Cardiac muscle cell (in vitro differentiated cells and primary cell): ENCODE results near the gene NARS2. TPM values are rescaled to one million over a fixed set of nuclear protein-coding genes. Genes with fewer than 3 reads are reported as not detected.

ENCODE experiments used
- DNase-seq, 2 donors: peaks; one replicate each; pipeline versions ENCODE4 v3.0.0 to v3.0.0-alpha.2; 2010 to 2017; ENCODE audit warnings: low read depth in 1 of 2, low spot score in 1 of 2
- H3K27ac ChIP-seq: fragments of 200-600 bp; sonication (generic); 2 replicates; pipeline ENCODE4 v1.5.1; 2016
- H3K27me3 ChIP-seq: fragments of 200-600 bp; sonication (generic); 2 replicates; pipeline ENCODE4 v1.6.0; 2016; ENCODE audit warnings: control low read depth
- H3K36me3 ChIP-seq: fragments of 200-600 bp; sonication (generic); 2 replicates; pipeline ENCODE4 v1.5.1; 2016; ENCODE audit warnings: control low read depth
- H3K4me1 ChIP-seq: fragments of 200-600 bp; sonication (generic); 2 replicates; pipeline ENCODE4 v1.8.1; 2017; ENCODE audit warnings: low read depth, mild to moderate bottlenecking, mixed run types
- H3K4me3 ChIP-seq: fragments of 200-600 bp; sonication (generic); 2 replicates; pipeline ENCODE4 v1.5.1; 2016; ENCODE audit warnings: mild to moderate bottlenecking
- H3K9me3 ChIP-seq: fragments of 200-600 bp; sonication (generic); 2 replicates; pipeline ENCODE4 v1.5.1; 2017; ENCODE audit warnings: low read depth, mild to moderate bottlenecking, control low read depth
- CTCF ChIP-seq: IDR thresholded peaks from 2 replicates; pipeline ENCODE4 v1.5.1; 2012; ENCODE audit warnings: low read depth, mild to moderate bottlenecking, low read length
- polyA plus RNA-seq: library from polyadenylated mRNA; unstranded; fragments of >200 nt; fragmentation: Nextera tagmentation; extraction: Ambion mirVana; gene quantifications from 2 replicates; pipeline ENCODE4 v1.2.1, GENCODE V29; 2016
- total RNA-seq: library from RNA; depleted of rRNA; stranded (reverse); fragments of >200 nt; gene quantifications from 2 replicates; pipeline ENCODE4 v1.2.3, GENCODE V29; 2016

The NARS2 gene
- total and polyA plus RNA-seq, 2 experiments from 2014 or later: 27.2 to 40.5 TPM

DNA sequence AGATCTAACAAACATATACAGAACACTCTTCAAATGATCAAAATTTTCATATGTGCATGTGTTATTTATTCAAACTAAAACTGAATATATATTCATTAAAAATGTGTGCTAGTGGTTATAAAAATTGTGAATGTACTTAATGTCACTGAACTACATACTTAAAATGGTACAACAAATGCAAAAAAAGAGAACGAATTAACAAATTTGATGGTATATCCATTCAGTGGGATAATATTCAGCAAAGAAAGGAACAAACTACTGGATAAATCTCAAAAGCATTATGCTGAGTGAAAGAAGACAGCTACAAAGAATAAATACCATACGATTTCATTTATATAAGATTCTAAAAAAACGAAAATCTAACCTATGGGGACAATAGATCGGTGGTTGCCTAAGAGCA lies 64.1 kb downstream of the NARS2 start:
- H3K9me3 ChIP-seq: no peaks in the 10 kb centered on the region
- no peak overlapping the region for H3K27ac ChIP-seq
- H3K27me3 ChIP-seq: no peaks in the 10 kb centered on the region
- peaks cover 8% of the 10 kb centered on the region for H3K4me1 ChIP-seq
- TF ChIP-seq CTCF: no peak
- H3K4me3 ChIP-seq: no peak overlapping the region
- H3K36me3 ChIP-seq: no peaks in the 10 kb centered on the region
- DNase-seq: no peak

GRCh38 chr11:78510025-78510596 lies 64.6 kb downstream of the NARS2 start:
- no peak for DNase-seq
- Histone ChIP-seq H3K36me3 (no peaks in the 10 kb centered on the region), H3K27ac (no peak overlapping the region), H3K9me3 (no peaks in the 10 kb centered on the region), H3K4me3 (no peak overlapping the region), H3K27me3 (no peaks in the 10 kb centered on the region), H3K4me1 (peaks cover 9% of the 10 kb centered on the region)
- TF ChIP-seq CTCF: no peak

DNA sequence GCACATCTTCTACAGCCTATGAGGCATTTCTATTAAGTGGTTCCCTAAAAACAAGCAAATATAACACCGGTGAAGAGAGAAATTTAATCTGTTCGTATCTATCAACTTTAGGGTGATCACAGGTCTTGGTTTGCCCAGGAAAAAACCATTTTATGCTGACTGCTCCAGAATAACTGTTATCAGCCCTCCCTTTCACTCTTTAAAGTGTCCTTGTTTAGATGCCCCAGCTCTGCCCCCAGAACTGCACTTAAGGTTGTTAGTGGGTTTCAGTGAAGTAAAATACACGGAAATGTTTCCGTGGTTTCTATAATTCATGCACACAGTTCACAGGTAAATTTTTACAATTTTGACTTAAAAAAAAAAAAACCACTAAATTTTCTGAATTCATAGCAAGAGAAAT lies 70.0 kb downstream of the NARS2 start:
- Histone ChIP-seq H3K27me3 (no peaks in the 10 kb centered on the region), H3K9me3 (no peaks in the 10 kb centered on the region), H3K36me3 (no peaks in the 10 kb centered on the region), H3K4me3 (no peak overlapping the region), H3K4me1 (peaks cover 13% of the 10 kb centered on the region), H3K27ac (peak overlapping the region; percentile 58)
- DNase-seq: peak in 1 of 2 donors; percentile 13
- TF ChIP-seq CTCF: no peak

GRCh38 chr11:78504181-78504580 lies 70.5 kb downstream of the NARS2 start:
- DNase-seq: no peak
- Histone ChIP-seq H3K27ac (no peak overlapping the region), H3K4me3 (no peak overlapping the region), H3K36me3 (no peaks in the 10 kb centered on the region), H3K4me1 (peaks cover 13% of the 10 kb centered on the region), H3K27me3 (no peaks in the 10 kb centered on the region), H3K9me3 (no peaks in the 10 kb centered on the region)
- TF ChIP-seq CTCF: no peak

- no peak for TF ChIP-seq CTCF
- H3K27me3 ChIP-seq: no peaks in the 10 kb centered on the region
- H3K27ac ChIP-seq: no peak overlapping the region
- H3K36me3 ChIP-seq: no peaks in the 10 kb centered on the region
- H3K4me3 ChIP-seq: no peak overlapping the region
- peaks cover 13% of the 10 kb centered on the region for H3K4me1 ChIP-seq
- no peak for DNase-seq
- H3K9me3 ChIP-seq: no peaks in the 10 kb centered on the region
These were observed 74.7 kb downstream of the NARS2 start for GRCh38 chr11:78499971-78500370.
